Brain pericyte (primary cell): ENCODE measurements around the gene AKAP5.

ENCODE experiments used
- DNase-seq: peaks from one replicate; pipeline ENCODE4 v3.0.0-alpha.2; 2012; ENCODE audit warnings: low read depth, low spot score

Gene AKAP5, protein sequence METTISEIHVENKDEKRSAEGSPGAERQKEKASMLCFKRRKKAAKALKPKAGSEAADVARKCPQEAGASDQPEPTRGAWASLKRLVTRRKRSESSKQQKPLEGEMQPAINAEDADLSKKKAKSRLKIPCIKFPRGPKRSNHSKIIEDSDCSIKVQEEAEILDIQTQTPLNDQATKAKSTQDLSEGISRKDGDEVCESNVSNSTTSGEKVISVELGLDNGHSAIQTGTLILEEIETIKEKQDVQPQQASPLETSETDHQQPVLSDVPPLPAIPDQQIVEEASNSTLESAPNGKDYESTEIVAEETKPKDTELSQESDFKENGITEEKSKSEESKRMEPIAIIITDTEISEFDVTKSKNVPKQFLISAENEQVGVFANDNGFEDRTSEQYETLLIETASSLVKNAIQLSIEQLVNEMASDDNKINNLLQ

GRCh38 chr14:64465191-64465822 lies at the start of gene AKAP5:
Gene AKAP5 (plus strand): TSS chr14:64465499. CDS start chr14:64468395, 2,896 bp downstream.
- DNase-seq, result no peak

GRCh38 chr14:64416348-64416932 lies 48.9 kb upstream of the AKAP5 start:
- DNase-seq, result no peak

DNA sequence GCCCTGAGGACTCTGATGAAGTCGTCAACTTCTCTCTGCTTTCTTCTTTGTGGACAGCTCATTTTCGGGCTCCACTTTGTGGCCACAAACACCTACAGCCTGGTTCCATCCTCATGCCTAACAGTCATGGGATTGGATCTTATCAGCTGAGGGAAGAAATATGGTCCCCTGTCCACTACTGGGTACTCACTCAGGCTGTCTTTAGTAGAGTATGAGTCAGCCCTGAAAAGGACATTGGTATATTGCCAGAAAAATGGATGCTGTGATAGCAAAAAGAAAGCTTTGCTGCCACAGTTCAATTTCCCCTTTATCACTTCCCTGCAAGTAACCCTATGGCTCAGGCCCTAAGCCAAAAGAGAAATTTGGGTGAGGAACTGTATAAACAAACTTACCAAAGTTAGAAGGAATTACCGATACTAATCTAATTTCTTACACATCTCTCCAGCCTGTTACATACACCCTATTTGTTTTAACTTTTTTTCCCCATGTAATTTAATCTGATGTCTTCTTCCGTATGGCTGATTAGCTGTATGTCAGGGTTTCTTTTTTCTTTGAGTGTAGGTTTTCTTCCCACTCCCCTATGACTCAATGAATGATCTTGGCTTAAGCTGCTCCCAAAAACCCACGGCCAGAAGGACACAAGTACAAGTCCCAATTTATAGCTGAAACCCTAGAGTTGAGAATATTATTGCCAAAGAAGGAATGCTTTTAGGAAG lies 48.1 kb upstream of the AKAP5 start:
- DNase-seq, result no peak

DNA sequence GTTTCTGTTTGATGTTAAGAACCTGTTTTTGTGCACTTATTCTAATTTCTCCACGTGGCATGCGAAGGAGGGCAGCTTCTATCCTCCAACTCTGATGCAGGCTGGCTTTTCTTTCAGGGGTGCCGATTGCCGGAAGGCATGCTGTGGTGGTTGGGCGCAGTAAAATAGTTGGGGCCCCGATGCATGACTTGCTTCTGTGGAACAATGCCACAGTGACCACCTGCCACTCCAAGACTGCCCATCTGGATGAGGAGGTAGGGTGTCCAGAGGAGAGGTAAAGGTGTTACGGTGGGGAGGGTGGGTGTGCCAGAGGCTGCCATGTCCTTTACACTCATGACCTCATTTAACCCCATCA lies 47.6 kb upstream of the AKAP5 start:
- DNase-seq, result no peak

- no peak for DNase-seq
Measured at GRCh38 chr14:64419003-64419402, 46.3 kb upstream of the AKAP5 start.

GRCh38 chr14:64421166-64421565 lies 44.1 kb upstream of the AKAP5 start:
- no peak for DNase-seq

GRCh38 chr14:64422005-64422404 lies 43.3 kb upstream of the AKAP5 start:
- no peak for DNase-seq

DNA sequence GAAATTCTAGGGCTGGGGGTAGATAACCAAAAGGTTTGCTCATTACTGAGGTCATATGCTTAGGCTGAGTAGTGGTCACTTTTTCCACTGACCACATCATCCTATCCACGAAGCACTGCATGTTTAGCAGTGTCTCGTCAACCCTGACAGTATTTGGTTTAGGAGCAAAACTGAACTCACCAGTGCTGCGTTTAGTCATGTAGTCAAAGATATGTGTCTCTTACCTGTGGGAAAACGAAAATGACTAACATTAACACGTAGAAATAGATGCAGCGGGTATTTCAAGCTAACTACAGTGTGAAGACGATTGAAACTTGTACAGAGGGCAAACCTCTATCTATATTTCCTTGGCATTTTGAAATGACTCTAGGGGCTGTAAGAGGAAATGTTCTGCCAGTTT lies 42.5 kb upstream of the AKAP5 start:
- DNase-seq, result no peak

DNA sequence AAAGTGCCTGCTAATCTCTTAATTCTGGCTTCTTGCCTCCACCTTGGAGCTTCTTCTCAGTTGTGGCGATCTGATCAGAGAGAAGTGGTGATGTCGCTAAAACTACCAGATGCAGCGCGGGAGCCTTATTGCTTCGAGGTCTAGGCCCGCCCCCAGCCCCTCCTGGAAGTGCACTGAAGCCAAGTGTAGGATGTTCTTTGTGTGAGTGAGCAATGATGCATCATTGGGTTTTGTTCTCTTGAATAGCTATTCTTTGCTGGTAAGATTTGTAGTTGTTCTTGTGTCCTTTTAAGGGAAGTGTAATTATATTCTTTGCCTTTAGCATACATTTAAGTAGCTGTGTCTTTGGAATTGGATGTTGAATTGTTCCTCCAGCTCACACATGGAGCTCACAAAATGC lies 41.3 kb upstream of the AKAP5 start:
- DNase-seq, result no peak

GRCh38 chr14:64434528-64434927 lies 30.8 kb upstream of the AKAP5 start:
- no peak for DNase-seq

- DNase-seq, result peak; percentile 51
Measured at GRCh38 chr14:64438181-64438841, 27.0 kb upstream of the AKAP5 start.

DNA sequence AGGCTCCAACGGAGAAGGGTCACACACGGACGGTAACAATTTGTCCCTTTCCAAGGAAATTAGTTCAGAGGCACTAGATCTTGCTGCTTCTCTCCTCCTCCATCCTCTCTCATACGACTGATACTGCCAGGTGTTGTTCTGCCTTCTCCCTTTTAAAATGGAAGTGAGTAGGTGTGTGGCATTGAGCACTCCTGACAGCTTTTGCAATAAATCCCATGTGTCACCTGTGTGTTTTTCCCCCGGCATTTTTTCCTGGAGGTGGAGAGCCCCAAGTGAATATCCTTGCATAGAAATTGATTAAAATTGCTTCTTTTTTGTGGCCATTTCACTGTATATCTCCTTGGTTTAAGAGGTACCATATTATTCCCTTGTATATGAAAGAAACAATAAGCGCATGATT lies 26.2 kb upstream of the AKAP5 start:
- DNase-seq, result no peak

DNA sequence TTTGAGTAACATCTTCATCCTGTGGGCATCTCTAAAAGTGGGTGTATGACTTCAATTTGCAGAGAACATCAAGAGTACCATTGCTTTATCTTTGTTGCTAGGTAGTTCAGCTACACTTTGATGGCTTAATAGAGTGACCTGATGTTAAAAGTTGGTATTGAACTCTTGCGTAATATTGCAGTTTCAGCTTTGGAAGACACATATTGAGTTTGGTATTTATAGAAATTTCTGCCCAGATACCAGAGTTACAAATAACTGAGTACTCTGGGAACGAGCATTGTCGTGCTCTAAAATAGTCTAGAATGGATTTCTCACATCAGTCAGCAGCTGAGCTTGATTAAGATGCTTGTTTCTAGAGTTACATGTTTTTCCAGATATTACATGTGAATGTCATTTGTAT lies 24.8 kb upstream of the AKAP5 start:
- no peak for DNase-seq

DNA sequence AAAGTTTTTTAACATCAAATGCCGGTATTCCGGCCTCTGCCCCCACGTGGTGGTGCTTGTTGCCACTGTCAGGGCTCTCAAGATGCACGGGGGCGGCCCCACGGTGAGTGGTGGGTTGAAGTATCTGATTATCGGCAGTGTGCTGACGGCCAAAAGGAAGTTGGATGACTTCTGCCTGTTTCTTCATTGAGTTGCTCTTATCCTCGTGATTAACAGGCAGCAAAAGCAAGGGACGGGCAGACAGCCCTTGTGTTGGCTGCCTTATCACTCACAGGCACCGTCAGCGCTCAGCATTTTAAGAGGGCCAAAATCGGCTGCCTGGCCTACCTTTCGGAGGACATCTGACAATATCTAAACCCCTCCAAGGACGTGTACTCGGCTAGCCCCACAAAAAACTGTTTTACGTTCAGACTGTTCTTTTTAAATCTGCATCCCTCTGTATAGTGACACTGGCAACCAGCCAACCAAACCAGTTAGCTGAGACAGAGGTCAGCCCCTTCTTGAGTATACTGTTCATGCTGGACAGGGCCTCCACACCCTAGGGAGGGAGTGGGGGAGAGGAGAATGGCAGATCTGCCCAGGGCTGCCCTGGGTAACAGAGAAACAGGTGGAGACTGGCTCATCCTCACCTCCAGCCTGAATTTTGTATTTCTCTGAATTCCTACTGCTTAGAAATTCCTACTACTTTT lies 22.9 kb upstream of the AKAP5 start:
- DNase-seq, result no peak

DNA sequence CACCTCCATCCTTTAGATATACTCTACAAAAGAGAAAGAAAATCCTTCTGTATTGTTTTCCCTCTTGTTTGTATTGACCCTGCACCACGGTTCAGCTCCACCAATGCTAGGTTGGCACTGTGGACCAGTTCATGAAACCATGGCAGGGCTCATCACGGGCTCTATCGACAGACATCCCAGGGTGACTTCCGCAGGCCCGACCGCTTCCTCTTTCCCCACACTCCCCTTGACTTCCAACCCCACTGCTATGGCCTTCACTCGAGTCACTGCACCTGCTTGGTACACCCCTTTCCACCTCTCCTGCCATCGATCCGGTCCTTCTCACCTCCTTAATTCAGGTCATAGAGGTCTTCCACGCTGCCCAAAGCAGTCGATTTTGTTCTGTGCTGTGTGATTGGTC lies 21.2 kb upstream of the AKAP5 start:
- no peak for DNase-seq

DNA sequence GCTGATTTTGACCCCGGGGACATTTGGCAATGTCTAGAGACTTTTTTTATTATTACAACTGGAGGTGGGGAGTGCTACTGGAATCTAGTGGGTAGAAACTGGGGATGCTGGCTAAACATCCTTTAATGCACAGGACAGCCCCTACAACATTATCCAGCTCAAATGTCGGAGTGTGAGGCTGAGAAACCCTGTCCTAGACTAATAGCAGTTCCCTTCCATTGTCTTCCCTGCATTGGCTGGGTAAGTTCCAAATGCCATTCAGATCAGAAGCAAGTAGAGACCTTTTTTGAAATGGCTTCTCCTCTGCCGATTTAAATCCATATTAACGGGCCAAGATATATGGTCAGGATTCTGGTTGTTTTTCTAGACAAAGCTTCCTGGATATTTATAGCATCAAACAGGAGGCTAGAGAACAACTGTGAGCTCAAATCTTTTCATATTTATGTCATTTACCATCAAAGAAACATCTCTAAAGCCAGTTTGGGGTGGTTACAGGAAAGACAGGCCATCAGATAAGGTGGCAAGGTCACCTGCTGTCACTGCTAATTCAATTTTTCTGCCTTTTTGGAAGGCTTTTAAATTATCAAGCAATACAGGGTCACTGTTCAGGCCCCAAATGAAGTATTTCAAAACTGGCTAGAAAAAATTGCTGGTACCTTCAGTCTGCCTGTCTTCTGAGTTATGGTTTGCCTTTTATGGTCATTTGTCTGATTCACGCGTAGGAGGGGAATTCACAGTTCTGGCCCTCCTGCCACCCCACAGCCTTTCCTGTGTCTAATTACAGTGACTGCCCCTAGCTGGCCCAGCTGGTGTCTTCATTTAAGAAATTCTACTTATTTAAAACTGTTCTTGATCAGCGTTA lies 20.1 kb upstream of the AKAP5 start:
- no peak for DNase-seq

GRCh38 chr14:64447876-64448670 lies 17.2 kb upstream of the AKAP5 start:
- no peak for DNase-seq

- no peak for DNase-seq
Measured at GRCh38 chr14:64450255-64450654, 15.0 kb upstream of the AKAP5 start.

- no peak for DNase-seq
Measured at GRCh38 chr14:64454671-64455070, 10.6 kb upstream of the AKAP5 start.
